PC-9 (cell line): Measurements from ENCODE around the gene ZBTB18. TPM values are rescaled to one million over a fixed set of nuclear protein-coding genes. Genes with fewer than 3 reads are reported as not detected.

ENCODE experiments used
- Bru-seq: library from RNA; stranded (reverse); fragments of 400-500 nt; gene quantifications from one replicate; lab custom pipeline; 2021; lab: Mats Ljungman, UMichigan
- BruChase-seq, 2 experiments: library from RNA; stranded (reverse); fragments of 400-500 nt; gene quantifications; one replicate each; lab custom pipeline; 2021; lab: Mats Ljungman, UMichigan
- BruUV-seq: library from RNA; stranded (reverse); fragments of 400-500 nt; replicated peaks from 2 replicates; lab custom pipeline; 2021; lab: Mats Ljungman, UMichigan
- CTCF ChIA-PET: fragments of 300-600 bp; sonication (Branson Sonifier 250); formaldehyde crosslinking; loops from one replicate; lab custom pipeline; 2022; ENCODE audit warnings: antibody characterized with exemption; lab: Charles Lee
- POLR2A ChIA-PET: fragments of 300-600 bp; sonication (Branson Sonifier 250); formaldehyde crosslinking; loops from one replicate; lab custom pipeline; 2022; ENCODE audit warnings: antibody characterized with exemption; ENCODE audit not compliant: unreplicated experiment; lab: Charles Lee
- DNase-seq, 2 experiments: peaks; one replicate each; pipeline versions ENCODE4 v3.0.0 to v3.0.0-alpha.2; 2015 to 2022; ENCODE audit warnings: mixed read lengths in 1 of 2
- H2AFZ ChIP-seq: fragments of 200-600 bp; sonication (generic); 2 replicates; pipeline ENCODE4 v1.8.1; 2017; ENCODE audit warnings: antibody characterized with exemption
- H3F3A ChIP-seq: fragments of 200-600 bp; sonication (generic); 2 replicates; pipeline ENCODE4 v1.8.1; 2017; ENCODE audit warnings: antibody characterized with exemption, mild to moderate bottlenecking, low read depth; ENCODE audit not compliant: insufficient read depth
- H3K27ac ChIP-seq: fragments of 200-600 bp; sonication (generic); 2 replicates; pipeline ENCODE4 v1.6.1; 2016; ENCODE audit warnings: mixed run types
- H3K27me3 ChIP-seq: fragments of 200-600 bp; sonication (generic); 2 replicates; pipeline ENCODE4 v1.6.1; 2016; ENCODE audit warnings: low read depth, mixed run types; ENCODE audit not compliant: insufficient read depth
- H3K36me3 ChIP-seq: fragments of 200-600 bp; sonication (generic); 2 replicates; pipeline ENCODE4 v1.6.1; 2016; ENCODE audit warnings: low read depth, mixed run types
- H3K4me1 ChIP-seq: fragments of 200-600 bp; sonication (generic); replicated peaks from 2 replicates; pipeline ENCODE4 v1.6.1; 2016; ENCODE audit warnings: mixed run types; ENCODE audit not compliant: insufficient read depth
- H3K4me2 ChIP-seq: fragments of 200-600 bp; sonication (generic); 2 replicates; pipeline ENCODE4 v1.6.1; 2017; ENCODE audit warnings: mixed run types
- H3K4me3 ChIP-seq: fragments of 200-600 bp; sonication (generic); 2 replicates; pipeline ENCODE4 v1.6.1; 2016; ENCODE audit warnings: mixed run types
- H3K79me2 ChIP-seq: fragments of 200-600 bp; sonication (generic); 2 replicates; pipeline ENCODE4 v1.6.1; 2017; ENCODE audit warnings: low read depth, mixed run types
- H3K9me2 ChIP-seq: fragments of 200-600 bp; sonication (generic); 2 replicates; pipeline ENCODE4 v1.8.1; 2017; ENCODE audit warnings: mild to moderate bottlenecking; ENCODE audit not compliant: insufficient read depth
- H3K9me3 ChIP-seq: fragments of 200-600 bp; sonication (generic); 2 replicates; pipeline ENCODE4 v1.8.1; 2016; ENCODE audit warnings: low read depth; ENCODE audit not compliant: insufficient read depth
- H4K20me1 ChIP-seq: fragments of 200-600 bp; sonication (generic); 2 replicates; pipeline ENCODE4 v1.8.1; 2017; ENCODE audit not compliant: insufficient read depth
- CTCF ChIP-seq: fragments of 200-600 bp; sonication (generic); conservative IDR thresholded peaks from 2 replicates; pipeline ENCODE4 v1.6.1; 2017; ENCODE audit warnings: mixed run types, antibody characterized with exemption, mild to moderate bottlenecking, moderate library complexity
- EZH2 ChIP-seq: fragments of 200-600 bp; sonication (generic); IDR thresholded peaks from 2 replicates; pipeline ENCODE4 v1.8.0; 2017; ENCODE audit warnings: antibody characterized with exemption, low read depth
- intact Hi-C: fragments of 100-400 bp; cut with micrococcal nuclease; formaldehyde crosslinking; loops from one replicate; pipeline ENCODE4 v1.10.0; 2022; ENCODE audit not compliant: unreplicated experiment
- long read RNA-seq: library from polyadenylated mRNA; stranded (forward); transcript quantifications from one replicate; pipeline ENCODE4 v2.0.0, GENCODE V29; 2022
- total RNA-seq: library from RNA; stranded (reverse); gene quantifications from 2 replicates; pipeline ENCODE4 v1.2.3, GENCODE V29; 2021

Gene ZBTB18
- 16.3 and 20.7 TPM in 2 replicates for total RNA-seq
- percentile 90 among the genes with signal in this experiment for Bru-seq, nascent RNA
- percentile 98 among the genes with signal in this experiment for BruChase-seq, experiment 1, labeled RNA remaining after a 2-hour chase
- BruChase-seq, experiment 2, labeled RNA remaining after a 6-hour chase = percentile 95 among the genes with signal in this experiment
- long read RNA-seq, partial matches to known transcripts = 0 of 1 reads
- long read RNA-seq, other reads (novel, unspliced or antisense) = 1 of 1 reads

GRCh38 chr1:244050835-244051444 is at the start of gene ZBTB18:
TSS of gene ZBTB18 (plus strand) at chr1:244051283. CDS start at chr1:244051432, 149 bp downstream.
- Histone ChIP-seq H3K79me2 (peaks cover 64% of the 10 kb centered on the region), H3F3A (peaks cover 14% of the 10 kb centered on the region), H3K9me2 (no peaks in the 10 kb centered on the region), H3K27ac (peak within 1 kb of the TSS; percentile 34), H2AFZ (0 out of 2 replicates have a peak within 1 kb of the TSS, but pooled peaks have one; percentile 77), H3K27me3 (no peaks in the 10 kb centered on the region), H3K4me1 (peaks cover 39% of the 10 kb centered on the region), H3K4me2 (peak within 1 kb of the TSS; percentile 91), H3K9me3 (no peaks in the 10 kb centered on the region), H3K36me3 (peaks cover 22% of the 10 kb centered on the region), H4K20me1 (peaks cover 7% of the 10 kb centered on the region; the same call in 1 of the 2 replicates), H3K4me3 (peak within 1 kb of the TSS; percentile 99)
- TF ChIP-seq CTCF = no peak
- TF ChIP-seq EZH2 = no peak
- intact Hi-C loops = no loop called here
- POLR2A ChIA-PET = interaction anchor here (0.5 kb wide), 1 partner anchor 229 kb away, joined by 8 read pairs; no protein-coding TSS in a partner anchor
- no peak for DNase-seq
- CTCF ChIA-PET = no interaction called here
- BruUV-seq = no TSS peak

GRCh38 chr1:244002721-244003120 is 48.4 kb upstream of the ZBTB18 start:
- Histone ChIP-seq H3K27ac (no peak overlapping the region), H3K4me3 (no peak overlapping the region), H4K20me1 (no peaks in the 10 kb centered on the region), H3K27me3 (no peaks in the 10 kb centered on the region), H3K9me3 (no peaks in the 10 kb centered on the region), H3K4me1 (no peaks in the 10 kb centered on the region), H2AFZ (no peak overlapping the region), H3F3A (no peaks in the 10 kb centered on the region), H3K9me2 (no peaks in the 10 kb centered on the region), H3K79me2 (no peaks in the 10 kb centered on the region), H3K4me2 (no peak overlapping the region), H3K36me3 (no peaks in the 10 kb centered on the region)
- ChIA-PET POLR2A (no interaction called here), CTCF (no interaction called here)
- TF ChIP-seq CTCF (no peak), EZH2 (no peak)
- no TSS peak for BruUV-seq
- no peak for DNase-seq
- intact Hi-C loops = no loop called here

GRCh38 chr1:244005455-244005854 is 45.6 kb upstream of the ZBTB18 start:
- intact Hi-C loops = no loop called here
- Histone ChIP-seq H2AFZ (no peak overlapping the region), H3K36me3 (no peaks in the 10 kb centered on the region), H3K9me3 (no peaks in the 10 kb centered on the region), H3K27ac (no peak overlapping the region), H3K4me1 (no peaks in the 10 kb centered on the region), H3K9me2 (no peaks in the 10 kb centered on the region), H3K4me2 (no peak overlapping the region), H3K27me3 (no peaks in the 10 kb centered on the region), H3K79me2 (no peaks in the 10 kb centered on the region), H4K20me1 (no peaks in the 10 kb centered on the region), H3F3A (no peaks in the 10 kb centered on the region), H3K4me3 (no peak overlapping the region)
- BruUV-seq = no TSS peak
- ChIA-PET CTCF (no interaction called here), POLR2A (no interaction called here)
- TF ChIP-seq CTCF (no peak), EZH2 (no peak)
- DNase-seq = no peak
